GM19043 (cell line): ENCODE data around the gene KIT.
A peak's percentile ranks its signal among the peaks of the same experiment; 100 is the strongest.

Source experiments
- ATAC-seq: cut with Tn5 transposase; IDR thresholded peaks from one replicate; pipeline ENCODE4 v1.9.1; 2021; ENCODE audit warnings: low read depth; ENCODE audit not compliant: unreplicated experiment

Gene KIT

GRCh38 chr4:54741202-54741601 is 83.4 kb downstream of the KIT start:
- no peak for ATAC-seq

GRCh38 chr4:54742636-54743399 is 85.1 kb downstream of the KIT start:
- ATAC-seq, result no peak

DNA sequence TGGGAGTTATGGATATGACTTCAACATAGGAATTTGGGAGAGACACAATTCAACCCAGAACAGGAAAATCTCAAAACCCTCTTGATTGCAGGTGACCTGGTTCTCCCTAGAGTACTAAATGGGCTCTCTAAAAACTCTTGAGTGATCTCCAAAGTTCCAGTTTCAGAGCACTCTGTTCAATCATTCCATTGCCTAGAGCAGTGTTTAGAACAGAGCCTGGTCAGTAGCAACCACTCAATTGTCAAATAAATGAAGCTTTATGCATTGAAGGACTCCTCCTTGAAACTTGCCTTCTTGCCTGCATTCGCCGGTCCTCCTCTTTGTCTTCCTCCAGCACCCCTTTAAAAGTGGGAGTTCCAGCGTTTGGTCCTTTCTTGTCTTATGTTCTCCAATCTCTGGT is 85.8 kb downstream of the KIT start:
- no peak for ATAC-seq

DNA sequence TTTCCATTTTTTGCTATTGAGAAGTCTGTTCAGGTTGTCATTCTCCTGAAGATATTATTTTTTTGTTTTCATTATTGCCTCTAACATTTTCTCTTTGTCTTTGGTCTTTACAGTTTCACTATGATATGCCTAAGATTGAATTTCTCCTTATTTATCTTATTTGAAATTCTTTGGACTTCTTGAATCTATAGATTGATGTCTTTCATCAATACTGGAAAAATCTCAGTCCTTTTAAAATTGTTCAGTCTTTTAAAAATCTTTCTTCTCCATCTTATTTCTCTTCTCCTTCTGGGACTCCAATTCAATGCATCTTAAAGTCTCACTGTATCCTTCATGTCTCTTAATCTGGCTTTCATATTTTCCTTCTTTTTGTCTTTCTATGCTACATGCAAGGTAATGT is 86.7 kb downstream of the KIT start:
- no peak for ATAC-seq

DNA sequence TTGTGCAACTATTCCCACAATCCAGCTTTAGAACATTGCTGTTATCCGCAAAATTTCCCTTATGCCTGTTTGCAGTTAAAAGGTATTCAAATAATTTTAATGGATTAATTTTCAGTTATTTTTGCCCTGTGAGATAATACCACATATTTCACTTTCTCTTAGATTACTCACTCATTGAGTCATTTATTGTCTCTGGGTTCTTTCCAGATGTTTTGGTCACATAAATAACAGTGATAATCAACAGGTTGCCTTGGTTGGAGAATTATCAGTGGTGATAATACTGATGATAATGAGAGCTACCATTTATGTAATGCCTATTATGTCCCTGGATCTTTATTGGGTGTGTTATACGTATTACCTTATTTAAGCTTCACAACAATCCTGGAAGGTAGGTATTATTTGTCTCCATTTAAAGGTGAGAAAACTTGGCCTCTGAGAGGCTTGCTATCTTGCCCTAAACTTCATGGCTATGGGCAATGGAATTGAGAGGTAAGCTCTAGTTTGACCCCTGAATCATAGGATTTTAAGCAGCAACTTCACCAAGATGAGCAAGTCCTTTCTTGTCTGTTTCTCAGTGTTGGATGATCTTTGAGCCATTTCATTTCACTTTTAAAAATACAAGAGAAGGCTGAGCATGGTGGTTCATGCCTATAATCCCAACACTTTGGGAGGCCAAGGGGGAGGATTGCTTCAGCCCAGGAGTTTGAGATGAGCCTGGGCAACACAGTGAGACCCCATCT is 87.4 kb downstream of the KIT start:
- no peak for ATAC-seq

GRCh38 chr4:54746218-54746617 is 88.5 kb downstream of the KIT start:
- peak; percentile 73 for ATAC-seq

GRCh38 chr4:54750341-54750740 is 92.6 kb downstream of the KIT start:
- ATAC-seq, result no peak

DNA sequence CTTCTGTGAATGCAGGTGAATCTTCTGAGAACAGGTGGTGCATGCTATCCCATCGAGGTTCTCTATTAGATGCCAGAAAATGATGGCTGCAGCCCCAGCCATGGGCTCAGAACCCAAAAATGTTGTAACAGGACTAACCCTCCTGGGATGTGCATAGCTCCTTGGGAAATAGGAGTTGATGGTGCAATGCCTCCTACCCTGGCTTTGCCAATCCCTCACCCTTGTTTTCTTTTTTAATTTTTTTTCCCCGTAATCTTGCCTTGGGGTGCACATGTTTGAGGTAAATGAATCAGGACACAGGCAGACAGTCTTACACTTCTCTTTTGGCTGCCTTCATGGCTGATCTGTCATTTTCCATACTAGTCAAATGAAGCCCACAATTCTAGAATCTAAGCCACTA is 96.6 kb downstream of the KIT start:
- no peak for ATAC-seq

- ATAC-seq, result no peak
Measured at GRCh38 chr4:54764476-54764875, 106.7 kb downstream of the KIT start.

GRCh38 chr4:54767376-54767775 is 109.6 kb downstream of the KIT start:
- ATAC-seq, result no peak

DNA sequence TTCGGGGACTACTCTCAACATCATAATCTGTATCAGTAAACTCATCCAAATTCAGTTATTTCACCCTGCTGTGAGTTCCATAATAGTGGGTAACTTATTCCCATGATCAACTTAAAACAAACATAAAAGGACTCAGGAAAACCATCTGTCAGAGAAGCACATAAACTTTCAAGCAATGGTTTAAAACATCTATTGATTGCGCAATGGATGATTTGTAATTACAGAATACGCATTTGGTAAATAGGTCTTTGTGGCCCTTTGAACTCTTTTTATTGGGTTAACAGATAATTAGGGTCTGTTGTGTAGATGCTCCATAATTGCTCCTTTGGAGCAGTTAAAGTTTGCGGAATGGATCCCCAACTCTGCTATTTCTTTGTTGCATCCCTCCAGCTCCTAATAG is 115.3 kb downstream of the KIT start:
- ATAC-seq, result no peak

- ATAC-seq, result no peak
Measured at GRCh38 chr4:54779036-54779435, 121.3 kb downstream of the KIT start.

- no peak for ATAC-seq
Measured at GRCh38 chr4:54779476-54780148, 121.9 kb downstream of the KIT start.

GRCh38 chr4:54780149-54780495 is 122.4 kb downstream of the KIT start:
- ATAC-seq, result no peak

DNA sequence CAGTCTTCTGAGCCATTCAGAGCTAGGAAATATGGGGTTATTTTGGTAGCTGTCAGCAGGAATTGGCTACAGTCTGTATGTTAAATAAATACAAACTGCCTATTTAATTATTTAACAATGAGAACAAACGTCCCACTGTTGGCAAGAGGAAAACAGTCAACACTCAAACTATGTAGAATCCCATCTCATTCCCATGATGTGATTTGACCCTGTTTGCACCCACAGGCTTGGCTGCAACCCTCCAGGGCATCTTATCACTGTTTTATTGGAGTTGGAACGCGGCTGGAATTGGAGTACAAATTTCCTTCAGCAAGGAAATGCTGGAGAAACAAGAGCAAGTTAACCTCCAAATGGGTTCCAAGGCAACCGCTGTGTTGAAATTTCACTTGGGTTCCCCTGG is 124.0 kb downstream of the KIT start:
- ATAC-seq, result no peak

GRCh38 chr4:54783402-54784110 is 125.8 kb downstream of the KIT start:
- ATAC-seq, result no peak

GRCh38 chr4:54784161-54784671 is 126.5 kb downstream of the KIT start:
- no peak for ATAC-seq
